Stimulated activated CD4-positive, alpha-beta T cell treated with anti-CD3 and anti-CD28 coated beads, Interleukin-4, amount 100 ng/mL, for 48 hours (primary cell): ENCODE data around the gene LCTL.
"Not testable (repeated sequence)": the region's sequence is repeated elsewhere in the genome, so short reads cannot be mapped to it uniquely, and the experiment has no call there.

Source experiments
- DNase-seq, 2 donors: peaks; one replicate each; pipeline ENCODE4 v3.0.0-alpha.2; 2020; ENCODE audit warnings: low read depth in 2 of 2

LCTL gene

GRCh38 chr15:66591322-66591862 lies 25.6 kb upstream of the LCTL start:
- DNase-seq: no peak

GRCh38 chr15:66590435-66590834 lies 24.6 kb upstream of the LCTL start:
- DNase-seq: no peak

GRCh38 chr15:66589429-66589828 lies 23.6 kb upstream of the LCTL start:
- DNase-seq: not testable (repeated sequence)

GRCh38 chr15:66588971-66589370 lies 23.2 kb upstream of the LCTL start:
- no peak for DNase-seq

- no peak for DNase-seq
These were observed 22.7 kb upstream of the LCTL start for GRCh38 chr15:66588537-66588936.

- no peak for DNase-seq
These were observed 22.0 kb upstream of the LCTL start for GRCh38 chr15:66587749-66588148.

GRCh38 chr15:66587020-66587419 lies 21.2 kb upstream of the LCTL start:
- no peak for DNase-seq

GRCh38 chr15:66586155-66586976 lies 20.6 kb upstream of the LCTL start:
- no peak for DNase-seq

GRCh38 chr15:66581972-66582537 lies 16.3 kb upstream of the LCTL start:
- no peak for DNase-seq

GRCh38 chr15:66580643-66581042 lies 14.8 kb upstream of the LCTL start:
- DNase-seq: no peak

GRCh38 chr15:66578286-66578875 lies 12.6 kb upstream of the LCTL start:
- no peak for DNase-seq

GRCh38 chr15:66574596-66574950 lies 8.8 kb upstream of the LCTL start:
- no peak for DNase-seq

- DNase-seq: no peak
These were observed 8.2 kb upstream of the LCTL start for GRCh38 chr15:66573719-66574595.

GRCh38 chr15:66573348-66573718 lies 7.5 kb upstream of the LCTL start:
- DNase-seq: no peak

- DNase-seq: no peak
These were observed 6.3 kb upstream of the LCTL start for GRCh38 chr15:66572146-66572545.

GRCh38 chr15:66570842-66571478 lies 5.2 kb upstream of the LCTL start:
- DNase-seq: no peak

- DNase-seq: no peak
These were observed 4.5 kb upstream of the LCTL start for GRCh38 chr15:66570327-66570726.

- no peak for DNase-seq
These were observed 3.8 kb upstream of the LCTL start for GRCh38 chr15:66569461-66570137.

GRCh38 chr15:66567897-66568296 lies 2.1 kb upstream of the LCTL start:
- DNase-seq: no peak

- DNase-seq: peak; percentile 32 to 56
These were observed 1.2 kb upstream of the LCTL start for GRCh38 chr15:66566963-66567531.
